MM.1S (cell line): ENCODE results near the gene FADS1.

Experiments
- DNase-seq: peaks from one replicate; pipeline ENCODE4 v3.0.0-alpha.2; 2015
- H2AFZ ChIP-seq: fragments of 300-600 bp; sonication (generic); 2 replicates; pipeline ENCODE4 v1.6.0; 2016; ENCODE audit warnings: antibody characterized with exemption, low read length
- H3F3A ChIP-seq: fragments of 300-600 bp; sonication (generic); 2 replicates; pipeline ENCODE4 v1.6.1; 2016; ENCODE audit warnings: mild to moderate bottlenecking, antibody characterized with exemption, low read length, moderate library complexity, mixed read lengths; ENCODE audit not compliant: insufficient read depth
- H3K27ac ChIP-seq: fragments of 300-600 bp; sonication (generic); 2 replicates; pipeline ENCODE4 v1.5.1; 2016; ENCODE audit warnings: mild to moderate bottlenecking, low read length
- H3K27me3 ChIP-seq: fragments of 300-600 bp; sonication (generic); replicated peaks from 2 replicates; pipeline ENCODE4 v1.6.0; 2016; ENCODE audit warnings: low read length; ENCODE audit not compliant: insufficient read depth
- H3K36me3 ChIP-seq: fragments of 300-600 bp; sonication (generic); replicated peaks from 2 replicates; pipeline ENCODE4 v1.6.1; 2016; ENCODE audit warnings: mild to moderate bottlenecking, low read length, mixed read lengths; ENCODE audit not compliant: insufficient read depth
- H3K4me1 ChIP-seq: fragments of 300-600 bp; sonication (generic); 2 replicates; pipeline ENCODE4 v1.6.1; 2016; ENCODE audit warnings: low read length, mixed read lengths
- H3K4me2 ChIP-seq: fragments of 300-600 bp; sonication (generic); 2 replicates; pipeline ENCODE4 v1.6.0; 2016; ENCODE audit warnings: low read depth, low read length
- H3K4me3 ChIP-seq: fragments of 300-600 bp; sonication (generic); 2 replicates; pipeline ENCODE4 v1.5.1; 2016; ENCODE audit warnings: low read length, mixed read lengths
- H3K79me2 ChIP-seq: fragments of 300-600 bp; sonication (generic); 2 replicates; pipeline ENCODE4 v1.6.1; 2016; ENCODE audit warnings: mixed run types, low read length, mixed read lengths
- H3K9ac ChIP-seq: fragments of 300-600 bp; sonication (generic); 2 replicates; pipeline ENCODE4 v1.6.1; 2016; ENCODE audit warnings: low read length, mixed read lengths
- H3K9me2 ChIP-seq: fragments of 300-600 bp; sonication (generic); replicated peaks from 2 replicates; pipeline ENCODE4 v1.6.1; 2016; ENCODE audit warnings: mild to moderate bottlenecking, low read length, mixed read lengths; ENCODE audit not compliant: insufficient read depth
- H3K9me3 ChIP-seq: fragments of 300-600 bp; sonication (generic); replicated peaks from 2 replicates; pipeline ENCODE4 v1.6.1; 2016; ENCODE audit warnings: mild to moderate bottlenecking, low read length, mixed read lengths; ENCODE audit not compliant: insufficient read depth
- H4K20me1 ChIP-seq: fragments of 300-600 bp; sonication (generic); 2 replicates; pipeline ENCODE4 v1.6.1; 2016; ENCODE audit warnings: mild to moderate bottlenecking, low read length, moderate library complexity, mixed read lengths; ENCODE audit not compliant: insufficient read depth
- EZH2 ChIP-seq: fragments of 300-600 bp; sonication (generic); optimal IDR thresholded peaks from 2 replicates; pipeline ENCODE3; 2017; ENCODE audit warnings: low read depth, mild to moderate bottlenecking, antibody characterized with exemption, low read length, mixed read lengths
- EZH2phosphoT487 ChIP-seq: fragments of 300-600 bp; sonication (generic); IDR thresholded peaks from 2 replicates; pipeline ENCODE4 v1.6.1; 2018; ENCODE audit warnings: antibody characterized with exemption, low read length
- TF ChIP-seq, protein P1 (sequence below): fragments of 300-600 bp; sonication (generic); IDR thresholded peaks from 2 replicates; pipeline ENCODE4 v1.5.1; 2016; ENCODE audit warnings: antibody characterized with exemption, low read length, mixed read lengths

The FADS1 gene

DNA sequence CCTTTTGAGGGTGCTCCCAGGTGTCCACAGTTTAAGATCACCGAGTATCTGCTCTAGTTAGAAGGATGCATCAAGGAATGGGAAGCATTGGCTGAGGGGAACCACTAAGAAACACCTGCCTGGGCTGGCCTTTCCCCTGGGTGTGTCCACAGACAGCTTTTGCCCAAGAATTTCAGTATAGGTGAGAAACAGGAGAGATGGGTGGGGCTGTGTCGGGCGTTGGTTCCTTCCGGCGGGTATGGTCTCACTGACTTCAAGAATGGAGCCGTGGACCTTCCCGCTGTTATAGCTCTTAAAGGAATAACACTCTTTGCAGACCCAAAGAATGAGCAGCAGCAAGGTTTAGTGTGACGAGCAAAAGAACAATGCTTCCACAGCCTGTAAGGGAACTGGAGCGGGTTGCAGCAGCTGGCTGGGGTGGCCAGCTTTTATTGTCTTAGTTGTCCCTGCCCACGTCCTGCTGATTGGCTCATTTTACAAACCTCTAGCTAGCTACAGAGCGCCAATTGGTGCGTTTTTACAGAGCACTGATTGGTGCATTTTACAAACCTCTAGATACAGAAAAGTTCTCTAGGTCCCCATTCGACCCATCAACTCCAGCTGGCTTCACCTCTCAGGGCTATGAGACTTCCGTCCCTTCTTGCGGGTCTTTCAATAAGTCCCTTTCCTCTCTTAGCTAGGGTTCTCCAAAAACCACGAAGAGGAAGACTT lies 2.4 kb downstream of the FADS1 start:
- Histone ChIP-seq H3K4me2 (peak overlapping the region; percentile 99), H3K4me1 (no peaks in the 10 kb centered on the region), H3K9me3 (no peaks in the 10 kb centered on the region), H2AFZ (peak overlapping the region; percentile 74), H3K79me2 (no peaks in the 10 kb centered on the region), H4K20me1 (no peaks in the 10 kb centered on the region), H3K9me2 (no peaks in the 10 kb centered on the region), H3K36me3 (no peaks in the 10 kb centered on the region), H3K27me3 (0 out of 2 replicates have a peak, but pooled peaks cover 4% of the 10 kb centered on the region), H3K27ac (peak overlapping the region; percentile 30; the same call in 1 of the 2 replicates), H3K4me3 (peak overlapping the region; percentile 78), H3K9ac (peak overlapping the region; percentile 86; the same call in 1 of the 2 replicates), H3F3A (peaks cover 18% of the 10 kb centered on the region)
- TF ChIP-seq, protein P1, sequence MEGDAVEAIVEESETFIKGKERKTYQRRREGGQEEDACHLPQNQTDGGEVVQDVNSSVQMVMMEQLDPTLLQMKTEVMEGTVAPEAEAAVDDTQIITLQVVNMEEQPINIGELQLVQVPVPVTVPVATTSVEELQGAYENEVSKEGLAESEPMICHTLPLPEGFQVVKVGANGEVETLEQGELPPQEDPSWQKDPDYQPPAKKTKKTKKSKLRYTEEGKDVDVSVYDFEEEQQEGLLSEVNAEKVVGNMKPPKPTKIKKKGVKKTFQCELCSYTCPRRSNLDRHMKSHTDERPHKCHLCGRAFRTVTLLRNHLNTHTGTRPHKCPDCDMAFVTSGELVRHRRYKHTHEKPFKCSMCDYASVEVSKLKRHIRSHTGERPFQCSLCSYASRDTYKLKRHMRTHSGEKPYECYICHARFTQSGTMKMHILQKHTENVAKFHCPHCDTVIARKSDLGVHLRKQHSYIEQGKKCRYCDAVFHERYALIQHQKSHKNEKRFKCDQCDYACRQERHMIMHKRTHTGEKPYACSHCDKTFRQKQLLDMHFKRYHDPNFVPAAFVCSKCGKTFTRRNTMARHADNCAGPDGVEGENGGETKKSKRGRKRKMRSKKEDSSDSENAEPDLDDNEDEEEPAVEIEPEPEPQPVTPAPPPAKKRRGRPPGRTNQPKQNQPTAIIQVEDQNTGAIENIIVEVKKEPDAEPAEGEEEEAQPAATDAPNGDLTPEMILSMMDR = no peak
- TF ChIP-seq EZH2 (no peak), EZH2phosphoT487 (no peak)
- DNase-seq = no peak

DNA sequence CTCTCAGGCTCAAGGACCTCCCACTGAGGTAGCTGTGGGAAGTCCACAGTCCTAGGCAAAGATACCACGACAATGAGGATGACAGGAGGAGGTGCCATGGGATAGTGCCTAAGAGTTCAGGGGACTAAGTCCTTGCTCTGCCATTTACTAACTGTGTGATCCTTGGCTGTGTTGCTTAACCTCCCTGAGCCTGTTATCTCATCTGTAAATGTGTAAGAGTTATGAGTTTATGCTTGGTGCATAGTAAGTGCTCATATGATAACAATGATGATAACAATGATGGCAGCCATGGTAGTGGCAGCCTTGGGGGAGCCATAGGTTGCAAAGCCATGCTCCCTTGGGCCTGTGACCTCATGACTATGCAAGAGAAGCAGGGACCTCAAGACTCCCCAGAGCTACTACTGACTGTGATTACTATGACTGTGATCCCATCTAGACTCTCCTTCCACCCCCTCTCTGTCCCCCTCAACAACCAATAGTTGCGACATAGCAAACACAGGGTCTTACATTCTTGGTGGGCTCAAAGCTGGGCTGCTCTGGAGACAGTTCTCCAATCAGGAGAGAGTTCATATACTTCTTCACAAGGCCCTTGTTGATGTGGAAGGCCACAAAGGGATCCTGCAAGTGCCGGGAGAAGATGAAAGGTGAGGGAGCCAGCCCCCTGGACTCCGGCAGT lies 3.9 kb downstream of the FADS1 start:
- no peak for DNase-seq
- Histone ChIP-seq H3K4me1 (no peaks in the 10 kb centered on the region), H3F3A (peaks cover 17% of the 10 kb centered on the region), H3K36me3 (no peaks in the 10 kb centered on the region), H2AFZ (no peak overlapping the region), H3K27ac (no peak overlapping the region), H3K4me3 (no peak overlapping the region), H3K4me2 (no peak overlapping the region), H3K9me2 (no peaks in the 10 kb centered on the region), H3K79me2 (no peaks in the 10 kb centered on the region), H4K20me1 (no peaks in the 10 kb centered on the region), H3K9me3 (no peaks in the 10 kb centered on the region), H3K9ac (no peak overlapping the region), H3K27me3 (0 out of 2 replicates have a peak, but pooled peaks cover 4% of the 10 kb centered on the region)
- TF ChIP-seq EZH2 = no peak
- TF ChIP-seq EZH2phosphoT487 = no peak
- TF ChIP-seq, protein P1 = no peak

DNA sequence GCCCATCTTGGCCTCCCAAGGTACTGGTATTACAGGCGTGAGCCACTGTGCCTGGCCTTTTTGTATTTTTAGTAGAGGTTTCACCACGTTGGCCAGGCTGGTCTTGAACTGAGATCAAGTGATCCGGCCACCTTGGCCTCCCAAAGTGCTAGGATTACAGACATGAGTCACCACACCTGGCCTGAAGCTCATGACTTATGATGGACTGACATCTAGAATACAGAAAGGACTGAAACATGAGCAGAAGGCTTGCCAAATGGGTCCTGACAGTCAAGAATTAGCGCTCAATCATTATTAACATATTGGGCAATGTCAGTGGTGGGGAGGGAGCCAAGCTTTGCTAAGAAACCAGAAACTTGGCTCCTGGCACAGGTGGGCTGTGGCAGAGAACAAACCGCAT lies 5.0 kb downstream of the FADS1 start:
- H3K36me3 ChIP-seq = no peaks in the 10 kb centered on the region
- no peaks in the 10 kb centered on the region for H3K27me3 ChIP-seq
- no peaks in the 10 kb centered on the region for H4K20me1 ChIP-seq
- H3K4me1 ChIP-seq = no peaks in the 10 kb centered on the region
- no peaks in the 10 kb centered on the region for H3K9me3 ChIP-seq
- TF ChIP-seq EZH2 (no peak), EZH2phosphoT487 (no peak)
- TF ChIP-seq, protein P1 = no peak
- H3K4me2 ChIP-seq = no peak overlapping the region
- no peaks in the 10 kb centered on the region for H3K79me2 ChIP-seq
- no peak overlapping the region for H3K27ac ChIP-seq
- no peak overlapping the region for H2AFZ ChIP-seq
- H3K4me3 ChIP-seq = no peak overlapping the region
- no peak for DNase-seq
- H3K9ac ChIP-seq = no peak overlapping the region
- no peaks in the 10 kb centered on the region for H3K9me2 ChIP-seq
- H3F3A ChIP-seq = peaks cover 9% of the 10 kb centered on the region; the same call in 1 of the 2 replicates
